ENCODE results near the gene SUMO3. TPM values are rescaled to one million over a fixed set of nuclear protein-coding genes. Genes with fewer than 3 reads are reported as not detected.

The SUMO3 gene
- total RNA-seq, 4 donors from 2014 or later = 41.7 to 56.2 (median 53.7) TPM

- H3K27me3 ChIP-seq = no peaks in the 10 kb centered on the region
- H3K27ac ChIP-seq = no peak overlapping the region
- H3K36me3 ChIP-seq = peaks cover 0 to 99% of the 10 kb centered on the region in 2 donors
- H3K9me3 ChIP-seq = no peaks in the 10 kb centered on the region
- H3K4me3 ChIP-seq = no peak overlapping the region
- H3K4me1 ChIP-seq = peaks cover 0 to 38% (median 0%) of the 10 kb centered on the region in 3 donors
- TF ChIP-seq EP300 (IDR thresholded peaks at IDR 0.05) (no peak), CTCF (IDR thresholded peaks at IDR 0.05) (no peak), POLR2A (IDR thresholded peaks at IDR 0.05) (no peak), POLR2AphosphoS5 (IDR thresholded peaks at IDR 0.05) (no peak)
- no peak for ATAC-seq
- 87 to 89% methylated on average over 8 to 10 of the region's 14 CpGs for WGBS, 2 donors (ENCODE audit: low coverage in 1 of 2)
These were observed 37.7 kb upstream of the SUMO3 start for GRCh38 chr21:44855572-44855971.

GRCh38 chr21:44854664-44855446 is 37.0 kb upstream of the SUMO3 start:
- Histone ChIP-seq H3K27me3 (no peaks in the 10 kb centered on the region), H3K4me3 (no peak overlapping the region), H3K27ac (no peak overlapping the region), H3K9me3 (no peaks in the 10 kb centered on the region), H3K4me1 (peaks cover 0 to 38% (median 0%) of the 10 kb centered on the region in 3 donors), H3K36me3 (peaks cover 0 to 100% of the 10 kb centered on the region in 2 donors)
- no peak for TF ChIP-seq POLR2AphosphoS5 (IDR thresholded peaks at IDR 0.05)
- no peak for TF ChIP-seq CTCF (IDR thresholded peaks at IDR 0.05)
- no peak for TF ChIP-seq EP300 (IDR thresholded peaks at IDR 0.05)
- no peak for TF ChIP-seq POLR2A (IDR thresholded peaks at IDR 0.05)
- no peak for ATAC-seq
- 81 to 88% methylated on average over 4 to 23 of the region's 31 CpGs for WGBS, 2 donors (ENCODE audit: low coverage in 1 of 2)

GRCh38 chr21:44854391-44854663 is 36.5 kb upstream of the SUMO3 start:
- peaks cover 0 to 100% of the 10 kb centered on the region in 2 donors for H3K36me3 ChIP-seq
- no peak overlapping the region for H3K27ac ChIP-seq
- WGBS, 2 donors (ENCODE audit: low coverage in 1 of 2) = 81% methylated on average over 6 to 10 of the region's 14 CpGs
- H3K9me3 ChIP-seq = no peaks in the 10 kb centered on the region
- H3K4me3 ChIP-seq = no peak overlapping the region
- H3K27me3 ChIP-seq = no peaks in the 10 kb centered on the region
- ATAC-seq = no peak
- TF ChIP-seq POLR2A (IDR thresholded peaks at IDR 0.05) (no peak), EP300 (IDR thresholded peaks at IDR 0.05) (no peak), CTCF (IDR thresholded peaks at IDR 0.05) (no peak), POLR2AphosphoS5 (IDR thresholded peaks at IDR 0.05) (no peak)
- peaks cover 0 to 38% (median 0%) of the 10 kb centered on the region in 3 donors for H3K4me1 ChIP-seq

DNA sequence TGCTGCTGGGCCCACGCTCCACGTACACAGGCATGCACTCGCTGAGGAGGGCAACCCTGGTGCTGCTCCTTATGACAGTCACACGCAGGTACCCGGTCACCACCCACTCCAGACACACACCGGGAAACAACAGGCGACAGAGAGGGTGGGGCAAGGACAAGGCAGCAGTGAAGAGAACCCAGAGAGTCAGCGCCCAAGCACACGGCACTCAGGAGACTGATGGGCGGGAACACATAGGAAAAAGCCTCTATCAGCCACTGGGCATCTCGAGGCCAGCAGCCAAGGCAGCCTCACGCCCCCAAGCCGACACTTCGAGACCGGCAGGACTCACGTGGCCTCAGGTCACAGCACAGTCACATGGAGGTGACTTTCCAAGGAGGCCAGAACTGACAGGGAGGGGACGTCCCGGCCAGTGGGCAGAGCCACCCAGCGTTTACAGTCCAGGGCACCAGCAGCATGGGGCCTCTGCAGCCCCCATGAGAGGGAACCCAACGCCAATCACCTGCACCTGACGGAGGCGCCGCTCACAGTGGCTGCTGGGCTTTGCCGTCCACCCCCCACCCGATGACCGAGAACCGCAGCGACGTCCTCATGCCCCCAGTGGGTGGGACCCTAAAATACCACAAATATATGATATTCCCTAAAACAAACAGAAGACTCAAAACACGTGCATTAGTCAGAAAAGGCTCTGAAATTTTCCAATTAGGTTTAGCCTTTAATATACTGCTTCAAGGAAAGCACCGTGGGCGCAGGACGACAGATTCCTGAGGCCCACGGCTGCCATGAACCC is 35.9 kb upstream of the SUMO3 start:
- H3K9me3 ChIP-seq = no peaks in the 10 kb centered on the region
- H3K4me3 ChIP-seq = no peak overlapping the region
- H3K27me3 ChIP-seq = no peaks in the 10 kb centered on the region
- TF ChIP-seq CTCF (IDR thresholded peaks at IDR 0.05) (no peak), POLR2AphosphoS5 (IDR thresholded peaks at IDR 0.05) (no peak), EP300 (IDR thresholded peaks at IDR 0.05) (no peak)
- peaks cover 0 to 33% (median 0%) of the 10 kb centered on the region in 3 donors for H3K4me1 ChIP-seq
- H3K36me3 ChIP-seq = peaks cover 0 to 100% of the 10 kb centered on the region in 2 donors
- no peak for ATAC-seq
- 80 to 84% methylated on average over 6 to 8 of the region's 34 CpGs for WGBS, 2 donors (ENCODE audit: low coverage in 1 of 2)
- no peak overlapping the region for H3K27ac ChIP-seq
